Left lung (tissue), 10 donors: ENCODE measurements around the gene OSER1. TPM values are rescaled to one million over a fixed set of nuclear protein-coding genes. Genes with fewer than 3 reads are reported as not detected.

Experiments
- ATAC-seq: fragments of 200-7000 bp; cut with Tn5 transposase; one replicate; pipeline ENCODE4 v1.9.1; 2020; ENCODE audit warnings: moderate library complexity
- DNase-seq, 4 donors: peaks; one replicate each; pipeline ENCODE4 v3.0.0-alpha.2; 2013 to 2020
- H3K27ac ChIP-seq, 2 donors: fragments of 200-600 bp; sonication (generic) in 1 of 2; one replicate each; pipeline versions ENCODE4 v1.5.0 to v1.8.0; 2020 to 2021
- H3K27me3 ChIP-seq, 2 donors: fragments of 200-600 bp; sonication (generic) in 1 of 2; one replicate each; pipeline versions ENCODE4 v1.5.0 to v1.8.0; 2020 to 2021
- H3K36me3 ChIP-seq, 2 donors: fragments of 200-600 bp; sonication (generic) in 1 of 2; one replicate each; pipeline versions ENCODE4 v1.5.0 to v1.8.0; 2020 to 2021
- H3K4me1 ChIP-seq, 2 donors: fragments of 200-600 bp; one replicate each; pipeline ENCODE4 v1.8.0; 2021
- H3K4me3 ChIP-seq, 2 donors: fragments of 200-600 bp; sonication (generic) in 1 of 2; one replicate each; pipeline versions ENCODE4 v1.5.0 to v1.8.0; 2020 to 2021; ENCODE audit warnings: mild to moderate bottlenecking in 1 of 2
- H3K9me3 ChIP-seq, 2 donors: fragments of 200-600 bp; sonication (generic) in 1 of 2; one replicate each; pipeline versions ENCODE4 v1.5.0 to v1.8.0; 2020 to 2021
- intact Hi-C, 2 donors: fragments of 100-400 bp; cut with DNase I; formaldehyde crosslinking; loops; one replicate each; pipeline versions ENCODE4 v1.11.2 to v1.14.2; 2022
- polyA plus RNA-seq, 6 donors: library from polyadenylated mRNA; unstranded; fragments of 120-200 nt; gene quantifications; one replicate each; pipeline ENCODE4 v1.2.1, GENCODE V29; 2013; ENCODE audit not compliant: insufficient read length in 6 of 6
- total RNA-seq, 2 donors: library from RNA; stranded (reverse); fragmentation: NEBNext Ultra II Directional; extraction: Animal tissue kit (Norgen Biotek cat#: 25700); gene quantifications; one replicate each; pipeline ENCODE4 v1.2.1, GENCODE V29; 2021
- TF ChIP-seq, protein P1 (sequence below), 2 donors: fragments of 200-600 bp; sonication (generic) in 1 of 2; IDR thresholded peaks; one replicate each; pipeline versions ENCODE4 v1.5.0 to v1.8.0; 2021; ENCODE audit warnings: antibody characterized with exemption in 2 of 2
- donor health status: DM: no; HTN: yes; CAD: no.
- donor health status: DM: no; HTN: no; CAD: no.

OSER1 gene
- total and polyA plus RNA-seq, 8 donors, result 22.3 to 44.8 (median 36.8) TPM

DNA sequence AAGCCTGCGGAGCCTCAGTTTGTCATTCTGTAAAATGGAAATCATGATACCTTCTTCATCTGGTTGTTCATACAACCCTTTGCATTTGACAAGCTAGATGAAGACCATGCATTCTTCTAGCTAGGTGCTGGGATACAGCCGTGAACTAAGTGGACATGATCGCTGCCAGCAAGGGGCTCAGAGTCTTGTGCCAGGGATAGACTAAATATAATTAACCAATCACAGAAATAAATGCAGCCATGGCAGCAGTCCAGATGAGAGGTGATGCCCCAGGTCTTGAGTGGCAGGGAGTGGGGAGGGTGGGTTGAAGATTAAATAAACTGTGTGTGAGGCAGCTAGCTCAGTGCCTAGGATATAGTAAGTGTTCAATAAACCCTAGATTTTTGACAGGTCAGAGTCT lies 42.8 kb downstream of the OSER1 start:
- ATAC-seq, result no peak
- H3K36me3 ChIP-seq, result no peaks in the 10 kb centered on the region
- no peak for DNase-seq
- H3K9me3 ChIP-seq, result no peaks in the 10 kb centered on the region
- H3K27me3 ChIP-seq, result peaks cover 0 to 47% of the 10 kb centered on the region in 2 donors
- no peak overlapping the region for H3K4me3 ChIP-seq
- H3K4me1 ChIP-seq, result no peaks in the 10 kb centered on the region
- no peak overlapping the region for H3K27ac ChIP-seq
- intact Hi-C loops, result no loop called here
- TF ChIP-seq, protein P1, sequence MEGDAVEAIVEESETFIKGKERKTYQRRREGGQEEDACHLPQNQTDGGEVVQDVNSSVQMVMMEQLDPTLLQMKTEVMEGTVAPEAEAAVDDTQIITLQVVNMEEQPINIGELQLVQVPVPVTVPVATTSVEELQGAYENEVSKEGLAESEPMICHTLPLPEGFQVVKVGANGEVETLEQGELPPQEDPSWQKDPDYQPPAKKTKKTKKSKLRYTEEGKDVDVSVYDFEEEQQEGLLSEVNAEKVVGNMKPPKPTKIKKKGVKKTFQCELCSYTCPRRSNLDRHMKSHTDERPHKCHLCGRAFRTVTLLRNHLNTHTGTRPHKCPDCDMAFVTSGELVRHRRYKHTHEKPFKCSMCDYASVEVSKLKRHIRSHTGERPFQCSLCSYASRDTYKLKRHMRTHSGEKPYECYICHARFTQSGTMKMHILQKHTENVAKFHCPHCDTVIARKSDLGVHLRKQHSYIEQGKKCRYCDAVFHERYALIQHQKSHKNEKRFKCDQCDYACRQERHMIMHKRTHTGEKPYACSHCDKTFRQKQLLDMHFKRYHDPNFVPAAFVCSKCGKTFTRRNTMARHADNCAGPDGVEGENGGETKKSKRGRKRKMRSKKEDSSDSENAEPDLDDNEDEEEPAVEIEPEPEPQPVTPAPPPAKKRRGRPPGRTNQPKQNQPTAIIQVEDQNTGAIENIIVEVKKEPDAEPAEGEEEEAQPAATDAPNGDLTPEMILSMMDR (IDR thresholded peaks at IDR 0.05), result no peak

DNA sequence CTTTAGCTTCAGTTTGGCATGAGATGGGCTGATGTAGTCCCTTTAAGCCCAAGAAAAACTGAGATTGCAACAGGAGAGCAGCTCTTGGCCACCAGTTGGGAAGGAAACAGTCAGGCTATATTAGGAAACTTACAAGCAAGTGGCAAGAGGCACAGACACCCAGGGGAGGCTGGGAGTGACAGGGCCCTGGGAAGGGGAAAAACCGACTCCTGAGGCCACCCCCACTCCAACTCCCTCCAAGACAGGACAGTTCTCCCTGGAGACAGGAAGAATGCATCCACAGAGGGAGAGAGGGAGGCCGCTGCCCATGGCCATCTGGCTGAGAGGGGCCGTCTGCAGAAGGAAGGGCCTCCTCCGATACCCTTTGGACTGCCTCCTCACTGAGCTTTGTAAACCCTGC lies 44.1 kb downstream of the OSER1 start:
- intact Hi-C loops, result no loop called here
- Histone ChIP-seq H3K36me3 (no peaks in the 10 kb centered on the region), H3K9me3 (no peaks in the 10 kb centered on the region), H3K4me1 (no peaks in the 10 kb centered on the region), H3K27me3 (peaks cover 0 to 43% of the 10 kb centered on the region in 2 donors), H3K27ac (no peak overlapping the region), H3K4me3 (no peak overlapping the region)
- ATAC-seq (no peak), DNase-seq (no peak)
- TF ChIP-seq, protein P1 (IDR thresholded peaks at IDR 0.05), result no peak

DNA sequence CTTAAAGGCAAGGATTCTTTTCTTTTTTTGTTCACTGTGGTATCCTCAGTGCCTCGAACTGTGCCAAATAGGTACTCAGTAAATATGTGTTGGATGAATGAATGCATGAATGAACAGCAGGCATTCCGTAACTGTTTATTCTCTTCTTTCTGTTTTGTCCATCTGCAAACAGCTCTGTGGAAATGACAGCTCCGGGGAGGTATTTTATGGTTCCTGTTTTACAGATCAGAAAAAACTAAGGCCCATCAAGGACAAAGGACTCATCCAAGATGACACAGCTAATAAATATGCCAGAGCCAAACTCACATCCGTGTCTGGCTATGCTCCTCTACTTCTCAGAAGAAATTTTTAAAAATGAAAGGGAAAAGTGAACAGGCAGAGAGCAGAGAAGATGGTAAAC lies 44.6 kb downstream of the OSER1 start:
- intact Hi-C loops, result no loop called here

DNA sequence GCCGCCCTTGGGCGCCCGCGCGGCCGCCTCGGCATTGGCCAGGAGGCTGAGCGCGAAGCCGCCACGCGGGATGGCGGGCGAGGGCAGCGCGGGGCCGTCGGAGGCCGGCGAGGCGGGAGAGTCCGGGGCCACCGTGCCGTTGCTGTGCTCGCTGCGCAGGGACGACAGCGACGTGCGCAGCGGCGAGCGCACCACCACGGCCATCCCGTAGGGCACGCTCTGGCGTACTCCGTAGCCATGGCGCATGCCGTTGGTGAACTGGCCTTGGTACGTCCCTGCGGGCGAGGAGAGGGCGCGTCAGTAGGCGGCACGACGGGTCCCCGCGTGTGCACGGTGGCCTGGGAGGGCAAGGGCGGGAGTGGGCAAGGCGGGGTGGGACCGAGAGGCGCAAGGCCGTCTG lies 50.4 kb downstream of the OSER1 start:
- intact Hi-C loops, result no loop called here
- DNase-seq (no peak), ATAC-seq (no peak)
- no peak overlapping the region for H3K27ac ChIP-seq
- H3K4me3 ChIP-seq, result no peak overlapping the region
- H3K9me3 ChIP-seq, result no peaks in the 10 kb centered on the region
- TF ChIP-seq, protein P1 (IDR thresholded peaks at IDR 0.05), result no peak
- peaks cover 0 to 61% of the 10 kb centered on the region in 2 donors for H3K27me3 ChIP-seq
- H3K36me3 ChIP-seq, result no peaks in the 10 kb centered on the region
- no peaks in the 10 kb centered on the region for H3K4me1 ChIP-seq

More for the DNA sequence above, 44.6 kb downstream of the OSER1 start:
- no peaks in the 10 kb centered on the region for H3K9me3 ChIP-seq
- TF ChIP-seq, protein P1 (IDR thresholded peaks at IDR 0.05), result no peak
- H3K4me3 ChIP-seq, result no peak overlapping the region
- ATAC-seq (no peak), DNase-seq (no peak)
- H3K4me1 ChIP-seq, result no peaks in the 10 kb centered on the region
- H3K27me3 ChIP-seq, result peaks cover 0 to 43% of the 10 kb centered on the region in 2 donors
- H3K36me3 ChIP-seq, result no peaks in the 10 kb centered on the region
- H3K27ac ChIP-seq, result no peak overlapping the region

DNA sequence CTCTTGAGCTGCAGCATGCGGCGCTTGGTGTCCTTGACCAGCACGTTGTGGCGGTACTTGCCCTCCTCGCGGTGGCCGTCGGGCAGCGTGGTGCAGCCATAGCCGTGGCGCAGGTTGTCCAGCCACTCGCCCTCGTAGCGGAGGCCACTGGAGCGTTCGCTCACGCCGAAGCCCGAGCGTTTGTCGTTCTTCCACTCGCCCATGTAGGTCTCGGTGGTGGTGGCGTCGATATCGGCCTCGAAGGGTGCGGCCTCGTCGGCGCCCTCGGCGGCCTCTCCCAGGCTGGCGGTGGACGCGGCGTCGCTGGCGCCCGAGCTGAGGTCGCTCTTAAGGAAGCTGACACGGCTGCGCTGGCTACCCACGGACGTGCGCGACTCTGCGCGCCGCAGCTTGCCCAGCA lies 50.9 kb downstream of the OSER1 start:
- H3K27ac ChIP-seq, result no peak overlapping the region
- no peak overlapping the region for H3K4me3 ChIP-seq
- DNase-seq (no peak), ATAC-seq (no peak)
- intact Hi-C loops, result no loop called here
- TF ChIP-seq, protein P1 (IDR thresholded peaks at IDR 0.05), result no peak
- H3K36me3 ChIP-seq, result no peaks in the 10 kb centered on the region
- H3K27me3 ChIP-seq, result peaks cover 0 to 65% of the 10 kb centered on the region in 2 donors
- no peaks in the 10 kb centered on the region for H3K4me1 ChIP-seq
- H3K9me3 ChIP-seq, result no peaks in the 10 kb centered on the region
